Jurkat, Clone E6-1 (cell line): ENCODE data around the gene PRRG1.
"Not testable (repeated sequence)": the region's sequence is repeated elsewhere in the genome, so short reads cannot be mapped to it uniquely, and the experiment has no call there.

ENCODE experiments used
- DNase-seq: peaks from one replicate; pipeline ENCODE4 v3.0.0-alpha.2; 2011; ENCODE audit warnings: low read depth, low spot score
- H3K4me3 ChIP-seq: 2 replicates; pipeline ENCODE4 v1.5.1; 2011; ENCODE audit warnings: mild to moderate bottlenecking, low read length, control low read depth, moderate library complexity

The PRRG1 gene

DNA sequence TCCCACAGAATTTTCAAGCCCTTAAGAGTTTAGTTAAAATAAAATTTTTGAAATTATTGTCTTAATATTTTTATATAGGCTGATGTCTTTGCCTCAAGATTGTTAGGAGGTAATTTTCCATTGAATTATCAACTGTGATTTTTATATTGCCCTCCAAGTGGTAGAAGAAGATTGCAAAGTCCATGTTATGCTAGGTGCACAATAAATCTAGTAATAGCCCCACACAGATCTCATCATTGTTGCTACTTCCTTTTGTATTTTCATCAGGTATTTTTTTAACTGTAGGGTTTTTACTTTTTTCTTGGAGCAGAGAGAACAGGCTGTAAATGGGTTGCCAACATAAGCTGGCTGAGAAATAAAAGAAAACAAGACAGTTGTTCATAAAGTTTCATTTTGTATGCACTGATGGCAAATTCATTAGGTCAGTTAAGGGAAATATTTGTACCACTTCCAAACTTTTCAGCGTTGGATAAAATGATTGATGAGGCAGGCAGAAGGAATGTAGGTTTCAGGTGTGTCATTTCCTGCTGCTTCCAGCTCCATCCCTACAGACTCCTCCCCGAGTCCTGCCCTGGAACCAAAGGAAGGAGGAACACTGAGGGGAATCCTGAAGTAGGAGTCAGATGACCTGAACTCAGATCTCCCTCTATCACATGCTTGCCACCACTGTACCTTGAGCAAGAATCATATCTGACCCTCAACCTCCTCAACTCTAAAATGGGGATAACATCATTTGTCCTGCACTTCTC is 105.5 kb downstream of the PRRG1 start:
- no peak overlapping the region for H3K4me3 ChIP-seq
- no peak for DNase-seq

DNA sequence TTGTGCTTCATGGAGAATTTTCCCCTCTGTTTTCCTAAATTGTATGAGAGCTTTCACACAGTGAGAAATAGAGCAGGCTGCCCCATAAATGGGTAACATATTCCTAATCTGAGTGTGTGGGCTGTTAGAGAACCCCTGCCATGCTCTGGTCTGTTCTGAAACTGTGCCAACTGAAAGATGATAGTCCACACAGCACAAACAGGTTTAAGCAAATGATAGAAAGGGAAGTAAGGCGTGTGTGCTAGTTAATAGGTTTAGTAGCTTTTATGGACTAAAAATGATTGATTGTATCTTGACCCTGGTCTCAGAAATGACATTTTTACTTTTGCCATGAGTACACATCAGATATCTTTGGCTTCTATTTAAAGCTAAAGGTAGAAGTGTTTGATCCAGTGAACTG is 106.2 kb downstream of the PRRG1 start:
- no peak overlapping the region for H3K4me3 ChIP-seq
- no peak for DNase-seq

DNA sequence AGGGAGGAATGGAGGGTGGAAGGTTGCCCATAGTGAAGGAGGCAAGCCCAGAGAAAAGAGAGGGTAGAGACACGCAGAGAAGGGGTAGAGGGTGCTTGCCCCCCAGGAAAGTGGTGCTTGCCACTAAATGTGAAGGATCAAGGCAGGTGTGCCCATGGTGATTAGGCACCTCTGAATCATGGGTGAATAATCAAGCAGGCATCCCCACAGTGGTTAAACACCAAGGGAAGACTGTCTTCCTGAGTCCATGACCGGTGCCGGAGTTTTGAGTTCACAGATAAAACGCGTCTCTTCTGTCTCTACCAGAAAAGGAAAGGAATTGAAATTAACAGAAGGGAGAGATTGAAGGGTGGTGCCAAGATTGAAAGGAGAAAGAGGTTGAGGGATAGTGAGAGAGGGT is 111.1 kb downstream of the PRRG1 start:
- H3K4me3 ChIP-seq, DNase-seq: not testable (repeated sequence)

DNA sequence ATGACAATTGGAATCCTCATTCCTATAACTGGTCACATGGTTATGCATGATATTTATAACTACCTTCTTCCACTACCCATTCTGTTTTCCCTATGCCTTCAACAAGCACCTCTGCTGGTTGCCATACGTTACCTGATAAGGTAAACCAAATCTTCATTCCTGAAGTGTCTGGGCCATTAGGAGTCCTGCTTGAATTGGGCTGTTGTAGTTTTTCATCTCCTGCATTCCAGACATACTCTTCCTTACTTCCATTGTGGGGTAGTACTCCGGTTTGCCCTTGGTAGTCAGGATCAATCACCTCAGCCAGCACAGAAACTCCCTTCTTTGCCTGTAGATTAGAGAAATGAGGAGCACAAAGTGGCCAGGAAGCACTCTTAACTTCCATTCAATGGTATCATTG is 113.2 kb downstream of the PRRG1 start:
- no peak for DNase-seq
- H3K4me3 ChIP-seq = no peak overlapping the region

DNA sequence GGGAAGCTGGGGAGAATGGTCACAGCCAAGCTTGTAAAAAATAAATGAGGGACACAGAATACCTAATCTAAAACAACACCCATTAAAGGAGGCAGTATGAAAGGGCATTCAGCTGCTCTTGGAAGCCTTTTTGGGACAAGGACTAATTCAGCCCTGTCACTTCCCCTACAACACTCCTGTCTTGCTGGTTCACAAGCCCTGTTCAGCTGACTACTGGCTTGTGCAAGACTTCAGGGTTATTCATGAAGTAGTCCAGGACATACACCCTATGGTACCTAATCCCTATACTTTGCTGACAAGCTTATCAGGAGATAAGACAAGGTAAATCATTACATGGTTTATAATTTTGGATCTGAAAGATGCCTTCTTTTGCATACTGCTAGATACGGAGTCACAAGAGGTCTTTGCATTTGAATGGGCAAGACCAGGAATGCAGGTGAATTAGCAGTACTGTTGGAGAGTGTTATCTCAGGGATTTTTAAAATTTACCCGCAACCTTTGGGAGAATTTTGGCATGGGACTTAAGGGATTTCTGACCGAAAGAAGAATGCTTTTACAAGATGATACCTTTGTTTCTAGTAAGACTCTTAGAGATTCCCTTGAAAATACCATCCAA is 119.1 kb downstream of the PRRG1 start:
- no peak overlapping the region for H3K4me3 ChIP-seq
- DNase-seq = no peak

DNA sequence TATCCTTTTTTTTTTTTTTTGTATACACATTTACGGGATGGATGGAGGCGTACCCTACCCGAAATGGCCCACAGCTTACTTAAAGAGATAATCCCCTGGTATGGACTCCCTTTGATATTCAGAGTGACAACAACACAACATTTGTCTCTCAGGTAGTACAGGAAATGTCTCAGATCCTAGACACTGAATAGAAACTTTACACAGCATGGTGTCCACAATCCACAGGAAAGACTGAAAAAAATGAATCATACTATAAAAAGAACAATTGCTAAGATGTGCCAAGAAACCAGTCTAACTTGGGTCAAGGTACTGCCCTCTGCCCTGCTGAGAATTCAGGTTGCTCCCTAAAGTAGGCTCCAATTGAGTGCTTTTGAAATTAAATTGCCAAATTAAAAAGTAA is 121.5 kb downstream of the PRRG1 start:
- no peak for DNase-seq
- H3K4me3 ChIP-seq = no peak overlapping the region

DNA sequence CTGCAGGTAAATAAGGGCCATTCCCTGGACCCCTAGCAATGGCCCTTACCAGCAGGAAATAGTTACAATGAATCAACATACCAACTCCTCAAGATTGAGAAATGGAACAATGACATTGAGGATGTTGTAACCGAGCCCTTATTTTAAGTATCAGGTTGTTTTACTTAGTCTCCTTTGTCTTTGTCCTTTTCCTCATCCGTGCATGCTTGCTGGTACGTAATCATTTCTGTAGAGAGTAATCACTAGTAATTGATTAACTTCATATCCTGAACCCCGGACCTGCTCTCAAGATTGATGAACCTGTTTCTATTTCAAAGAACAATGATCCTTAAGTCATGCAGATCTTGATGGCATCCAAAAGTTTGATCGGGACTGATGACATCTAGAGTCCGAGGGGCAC is 123.7 kb downstream of the PRRG1 start:
- no peak for DNase-seq
- H3K4me3 ChIP-seq = no peak overlapping the region

DNA sequence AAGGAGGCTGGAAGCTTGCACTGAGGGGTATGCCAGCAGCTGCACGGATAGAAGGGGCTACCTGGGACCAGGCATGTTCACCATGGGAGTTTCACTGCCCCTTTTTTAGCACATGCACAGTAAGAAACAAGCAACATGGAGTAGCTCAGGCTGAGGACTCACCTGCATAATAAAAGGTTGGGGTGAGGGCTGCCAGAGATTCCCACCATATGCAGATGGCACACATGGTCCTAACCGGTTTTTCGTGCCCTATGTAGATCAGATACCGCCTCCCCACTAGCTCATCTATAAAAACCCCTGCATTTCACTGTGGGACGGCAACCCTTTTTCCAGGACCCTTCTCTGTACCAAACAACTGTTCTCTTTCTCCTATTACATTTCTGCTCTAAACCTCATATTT is 125.3 kb downstream of the PRRG1 start:
- DNase-seq = no peak

DNA sequence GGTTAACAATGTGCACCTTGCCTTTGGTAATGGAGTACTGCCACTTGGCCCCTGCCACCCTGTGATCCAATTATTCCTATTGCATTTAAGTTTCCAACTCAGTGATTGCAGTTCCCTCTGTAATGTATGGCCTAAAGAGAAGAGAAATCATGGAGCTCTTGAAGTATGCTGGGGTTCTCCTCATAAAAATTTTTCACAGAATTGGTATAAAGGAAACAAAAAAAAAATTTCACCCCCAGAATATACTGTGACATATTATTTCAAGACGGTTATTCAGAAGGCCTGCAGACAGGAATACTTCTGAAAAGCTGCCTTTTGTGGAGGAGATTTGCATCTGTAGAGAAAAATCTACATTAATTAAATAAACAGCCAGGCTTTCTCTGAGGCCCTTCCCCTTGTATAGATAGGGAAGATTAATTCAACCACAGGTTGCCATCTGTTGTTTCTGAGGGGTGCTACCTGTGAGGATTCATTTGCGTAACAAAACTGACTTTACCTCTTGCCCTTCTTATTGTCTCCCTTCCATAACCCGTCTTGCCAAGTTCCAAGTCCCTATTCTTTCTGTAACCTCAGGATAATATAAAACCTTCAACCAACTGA is 127.5 kb downstream of the PRRG1 start:
- DNase-seq = no peak
- H3K4me3 ChIP-seq = no peak overlapping the region

More for the DNA sequence above, 125.3 kb downstream of the PRRG1 start:
- no peak overlapping the region for H3K4me3 ChIP-seq

DNA sequence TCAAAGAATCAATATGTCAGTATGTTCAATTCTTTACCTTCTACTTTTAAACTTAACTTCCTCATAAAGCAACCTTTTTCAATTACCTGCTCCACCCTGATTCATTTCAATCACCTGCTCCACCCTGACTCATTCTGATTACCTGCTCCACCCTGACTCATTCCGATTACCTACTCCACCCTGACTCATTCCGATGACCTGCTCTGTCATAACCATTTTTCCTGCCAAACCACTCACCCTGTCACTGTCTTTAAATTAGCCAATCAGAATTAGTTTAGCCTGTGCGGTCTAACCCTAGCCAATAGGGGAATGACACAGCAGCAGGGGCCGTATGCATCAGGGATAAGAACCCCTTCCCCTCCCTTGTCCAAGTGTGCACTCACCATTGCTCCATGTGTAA is 135.2 kb downstream of the PRRG1 start:
- H3K4me3 ChIP-seq, DNase-seq: not testable (repeated sequence)

DNA sequence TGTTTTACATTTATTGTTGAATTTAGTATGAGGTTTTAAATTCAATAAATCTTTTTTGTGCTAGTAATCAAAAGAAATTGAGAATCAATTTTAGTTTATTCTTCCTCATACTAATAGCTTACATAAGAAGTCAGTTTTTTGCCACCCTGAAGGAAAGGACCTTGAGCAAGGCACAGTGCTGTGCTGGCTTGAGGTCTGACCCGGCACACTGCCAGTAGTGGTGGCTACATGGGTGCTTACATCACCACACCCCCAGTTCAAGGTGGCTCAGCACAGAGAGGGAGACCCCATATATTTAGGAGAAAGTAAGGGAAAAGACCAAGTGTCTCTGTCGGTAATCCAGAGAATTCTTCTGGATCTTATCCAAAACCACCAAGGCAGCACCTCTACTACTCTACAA is 136.3 kb downstream of the PRRG1 start:
- no peak overlapping the region for H3K4me3 ChIP-seq
- DNase-seq = no peak

DNA sequence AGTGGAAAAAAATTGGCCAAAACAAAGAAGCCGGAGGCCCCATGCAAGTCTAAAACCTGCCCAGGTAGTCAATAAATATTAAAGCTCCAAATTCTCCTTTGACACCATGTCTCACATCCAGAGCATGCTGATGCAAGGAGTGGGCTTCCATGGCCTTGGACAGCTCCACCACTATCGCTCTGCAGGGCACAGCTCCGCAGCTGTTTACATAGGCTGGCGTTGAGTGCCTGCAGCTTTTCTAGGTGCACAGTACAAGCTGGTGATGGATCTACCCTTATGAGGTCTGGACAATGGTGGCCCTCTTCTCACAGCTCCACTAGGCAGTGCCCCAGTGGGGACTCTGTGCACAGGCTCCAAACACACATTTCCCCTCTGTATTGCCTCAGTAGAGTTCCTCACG is 138.1 kb downstream of the PRRG1 start:
- DNase-seq = no peak
- no peak overlapping the region for H3K4me3 ChIP-seq

DNA sequence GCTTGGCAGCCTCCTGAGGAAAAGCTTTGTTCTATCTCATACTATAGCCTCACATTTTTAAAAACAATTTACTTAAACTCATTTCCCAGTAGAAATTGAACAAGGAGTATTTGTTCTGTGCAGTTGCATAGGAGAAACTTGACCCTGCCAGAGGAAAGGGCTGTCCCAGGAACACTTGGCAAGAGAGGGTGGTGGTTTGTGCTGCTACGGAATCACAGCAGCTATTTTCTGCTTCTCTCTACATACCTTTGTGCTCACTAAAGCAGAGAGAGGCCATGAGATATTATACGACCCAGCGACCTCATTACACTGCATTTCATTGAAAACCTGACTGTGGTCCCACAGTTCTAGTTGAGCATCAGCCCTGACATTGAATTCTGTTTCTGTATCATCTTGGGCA is 139.2 kb downstream of the PRRG1 start:
- H3K4me3 ChIP-seq = no peak overlapping the region
- DNase-seq = no peak

DNA sequence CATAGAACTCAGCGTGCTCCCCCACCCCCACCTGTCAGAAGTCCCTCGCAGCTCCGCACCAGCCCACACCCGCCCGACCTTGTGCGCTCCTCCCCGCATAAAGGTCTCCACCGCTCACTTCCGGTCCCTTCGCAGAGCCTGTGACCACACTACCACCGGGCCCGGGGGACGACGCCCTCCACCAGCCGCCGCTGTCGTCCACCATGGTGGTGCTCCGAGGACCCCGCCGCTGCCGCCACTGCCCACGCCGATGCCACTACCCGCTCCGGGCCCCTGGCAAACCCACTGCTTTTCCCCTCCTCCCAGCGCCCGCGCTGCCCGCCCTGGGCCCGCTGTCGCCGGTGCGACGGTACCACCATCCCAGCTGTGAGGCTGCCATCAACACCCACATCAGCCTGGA is 142.5 kb downstream of the PRRG1 start:
- no peak for DNase-seq
- H3K4me3 ChIP-seq = no peak overlapping the region

DNA sequence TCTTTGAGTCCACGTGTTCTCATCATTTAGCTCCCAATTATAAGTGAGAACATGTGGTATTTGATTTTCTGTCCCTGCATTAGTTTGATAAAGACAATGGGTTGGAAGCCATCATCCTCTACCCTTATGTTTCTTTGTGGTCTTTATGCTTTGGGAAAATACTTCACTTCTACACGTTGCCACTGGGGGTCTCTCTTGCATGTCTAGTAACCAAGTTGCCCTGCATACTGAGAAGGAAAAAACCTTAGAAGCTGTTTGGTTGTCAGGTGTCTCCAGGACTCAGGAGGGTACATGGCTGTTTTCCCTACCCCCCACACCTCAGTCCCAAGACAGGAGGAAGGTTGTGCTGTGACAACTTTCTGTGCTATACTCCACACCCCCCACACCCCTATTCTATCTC is 146.6 kb downstream of the PRRG1 start:
- DNase-seq = peak; percentile 0
- not testable (repeated sequence) for H3K4me3 ChIP-seq

DNA sequence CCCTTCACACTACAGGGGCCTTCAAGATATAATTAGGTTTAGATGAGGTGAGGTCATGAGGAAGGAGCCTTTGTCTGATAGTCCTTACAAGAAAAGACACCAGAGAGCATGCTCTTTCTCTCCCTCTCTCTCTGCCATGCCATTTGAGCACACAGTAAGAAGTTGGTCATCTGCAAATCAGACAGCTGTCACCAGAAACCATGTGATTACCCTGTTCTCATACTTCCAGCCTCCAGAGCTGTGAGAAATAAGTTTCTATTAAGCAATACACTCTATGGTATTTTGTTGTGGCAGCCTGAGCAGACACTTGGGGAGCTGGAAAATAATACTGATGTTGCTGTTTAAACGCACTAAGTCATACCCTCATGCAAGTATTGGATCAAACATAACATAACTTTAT is 148.0 kb downstream of the PRRG1 start:
- DNase-seq, H3K4me3 ChIP-seq: not testable (repeated sequence)

DNA sequence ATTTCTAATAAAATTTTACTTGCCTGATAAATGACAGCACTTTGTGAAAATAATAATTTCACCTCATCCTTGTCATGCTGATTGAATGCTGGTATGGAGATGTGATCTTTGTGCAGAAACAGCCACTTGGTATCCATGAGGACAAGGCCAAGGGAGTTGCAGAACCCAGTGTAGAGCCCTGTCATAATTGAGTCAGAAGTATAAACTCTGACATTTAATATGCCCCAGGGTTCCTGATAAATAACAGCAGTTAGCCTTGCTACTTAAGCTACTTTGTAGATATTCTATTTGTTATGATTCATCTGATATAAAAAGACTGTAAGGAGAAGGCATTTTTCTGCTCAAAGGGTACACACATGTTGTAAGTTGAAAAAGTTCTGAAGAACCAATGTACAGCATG is 149.2 kb downstream of the PRRG1 start:
- DNase-seq, H3K4me3 ChIP-seq: not testable (repeated sequence)

DNA sequence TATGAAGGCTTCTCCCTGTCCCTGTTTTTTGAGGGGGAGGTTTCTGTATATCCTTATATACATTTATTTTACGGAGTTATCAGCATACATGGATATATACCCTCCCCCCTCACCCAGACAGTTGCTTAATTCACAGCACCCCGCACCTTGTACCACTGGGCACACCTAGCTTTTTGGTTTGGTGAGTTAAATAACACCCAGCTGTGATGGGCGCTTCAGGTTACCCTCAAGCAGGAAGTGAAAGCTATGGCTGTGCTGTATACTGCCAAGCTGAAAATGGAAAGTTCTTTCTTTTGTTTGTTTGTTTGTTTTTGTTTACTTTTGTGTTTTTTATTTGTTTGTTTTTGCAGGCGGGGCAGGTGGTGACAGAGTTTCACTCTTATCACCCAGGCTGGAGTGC is 150.5 kb downstream of the PRRG1 start:
- not testable (repeated sequence) for DNase-seq, H3K4me3 ChIP-seq

DNA sequence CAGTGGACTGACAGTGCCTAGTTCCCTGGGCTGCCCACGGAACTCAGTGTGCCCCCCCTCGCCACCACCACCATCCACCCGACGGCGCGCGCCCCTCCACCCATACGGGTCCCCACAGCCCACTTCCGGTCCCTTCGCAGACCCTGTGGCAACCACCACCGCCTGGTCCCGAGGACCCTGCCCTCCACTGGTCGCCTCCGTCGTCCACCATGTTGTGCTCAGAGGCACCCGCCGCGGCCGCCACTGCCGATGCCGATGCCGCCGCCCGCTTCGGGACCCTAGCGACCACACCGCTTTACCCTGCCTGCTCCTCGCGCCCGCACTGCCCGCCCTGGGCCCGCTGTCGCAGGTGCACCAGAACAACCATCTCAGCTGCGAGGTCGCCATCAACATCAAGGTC is 155.8 kb downstream of the PRRG1 start:
- DNase-seq = no peak
- H3K4me3 ChIP-seq = no peak overlapping the region
